GM12874 (cell line): ENCODE data around the gene ACTRT2.

ENCODE experiments used
- CTCF ChIP-seq: IDR thresholded peaks from 2 replicates; pipeline ENCODE4 v1.5.1; 2011; ENCODE audit warnings: low read depth, mild to moderate bottlenecking, control low read depth, low read length, moderate library complexity; ENCODE audit not compliant: insufficient read depth

The ACTRT2 gene

GRCh38 chr1:2985067-2985561 lies 36.2 kb upstream of the ACTRT2 start:
- no peak for TF ChIP-seq CTCF

- no peak for TF ChIP-seq CTCF
These were observed 35.3 kb upstream of the ACTRT2 start for GRCh38 chr1:2985694-2986548.

- no peak for TF ChIP-seq CTCF
These were observed 34.5 kb upstream of the ACTRT2 start for GRCh38 chr1:2986549-2987305.

GRCh38 chr1:2987773-2988172 lies 33.5 kb upstream of the ACTRT2 start:
- no peak for TF ChIP-seq CTCF

GRCh38 chr1:2988256-2988655 lies 33.0 kb upstream of the ACTRT2 start:
- no peak for TF ChIP-seq CTCF

- TF ChIP-seq CTCF = no peak
These were observed 32.1 kb upstream of the ACTRT2 start for GRCh38 chr1:2989185-2989584.

- TF ChIP-seq CTCF = no peak
These were observed 31.3 kb upstream of the ACTRT2 start for GRCh38 chr1:2989976-2990375.
